HG03045 (cell line): ENCODE data around the gene GNAI1.

ENCODE experiments used
- ATAC-seq: cut with Tn5 transposase; IDR thresholded peaks from one replicate; pipeline ENCODE4 v1.9.1; 2021; ENCODE audit warnings: mild to moderate bottlenecking, moderate library complexity; ENCODE audit not compliant: unreplicated experiment

The GNAI1 gene

DNA sequence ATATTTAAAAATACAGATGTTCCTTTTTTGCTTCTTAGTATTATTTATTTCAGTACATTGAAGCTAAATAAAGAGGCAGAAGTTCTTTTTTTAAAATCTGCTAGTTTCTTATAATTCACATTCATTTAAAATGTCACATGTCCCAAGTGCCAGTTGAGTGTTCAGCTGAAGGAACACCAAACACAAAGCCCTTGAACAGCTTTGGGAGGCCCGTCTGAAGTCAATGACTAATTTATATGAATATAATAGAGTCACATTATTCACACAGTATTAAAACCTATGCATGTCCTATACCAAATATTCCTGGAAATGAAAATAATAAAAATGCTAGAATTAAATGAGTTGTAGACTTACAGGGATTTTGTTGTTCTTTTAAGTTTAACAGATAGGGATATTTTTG lies 70.3 kb downstream of the GNAI1 start:
- no peak for ATAC-seq

DNA sequence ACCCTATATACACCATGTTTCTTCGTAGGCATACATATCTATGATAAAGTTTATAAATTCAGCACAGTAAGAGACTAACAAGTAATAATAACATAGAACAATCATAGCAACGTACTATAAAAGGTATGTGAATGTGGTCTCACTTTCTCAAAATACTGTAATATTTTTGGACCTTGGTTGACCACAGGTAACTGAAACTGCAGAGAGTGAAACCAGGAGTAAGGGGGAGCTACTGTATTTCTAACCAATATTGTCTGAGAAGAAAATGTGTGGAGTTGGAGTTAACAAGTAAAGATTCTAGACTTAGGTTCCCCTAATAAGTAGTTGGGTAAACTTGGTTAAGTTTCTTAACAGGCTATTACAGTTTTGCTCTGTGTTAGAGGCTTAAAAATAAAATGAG lies 72.1 kb downstream of the GNAI1 start:
- ATAC-seq, result no peak

DNA sequence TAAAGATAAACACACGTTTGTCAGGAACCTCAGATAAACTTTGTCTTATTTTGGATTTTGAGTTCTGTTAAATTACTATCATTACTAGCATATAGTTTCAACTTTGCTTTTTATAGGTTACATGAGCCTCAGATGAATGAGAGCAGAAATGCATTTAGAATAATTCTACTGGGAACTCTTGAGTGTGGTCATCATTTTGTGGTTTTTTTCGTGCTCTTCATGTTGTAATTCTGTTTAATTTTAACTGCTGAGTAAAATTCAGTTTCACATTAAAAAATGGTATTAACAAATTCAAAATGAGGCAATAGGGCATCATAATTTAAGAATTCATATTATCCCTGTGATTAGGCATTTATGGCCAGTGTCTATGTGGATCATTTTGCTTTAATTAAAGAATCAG lies 72.9 kb downstream of the GNAI1 start:
- no peak for ATAC-seq

DNA sequence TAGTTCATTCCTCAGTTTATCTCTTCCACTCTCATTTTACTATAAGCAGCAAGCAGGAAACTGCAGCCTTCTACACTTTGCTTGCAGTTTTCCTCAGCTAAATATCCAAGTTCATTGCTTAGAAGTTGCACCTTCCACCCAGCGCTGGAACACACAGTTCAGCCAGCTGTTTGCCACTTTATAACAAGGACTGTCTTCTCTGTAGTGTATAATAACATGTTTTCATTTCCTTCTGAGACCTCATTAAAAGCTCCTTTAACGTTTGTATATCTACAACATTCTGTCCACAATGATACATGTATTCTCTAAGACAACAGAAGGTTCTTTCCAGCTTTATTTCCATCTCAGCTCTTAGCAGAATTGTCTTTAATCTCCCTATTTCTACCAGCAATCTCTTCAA lies 74.1 kb downstream of the GNAI1 start:
- no peak for ATAC-seq

DNA sequence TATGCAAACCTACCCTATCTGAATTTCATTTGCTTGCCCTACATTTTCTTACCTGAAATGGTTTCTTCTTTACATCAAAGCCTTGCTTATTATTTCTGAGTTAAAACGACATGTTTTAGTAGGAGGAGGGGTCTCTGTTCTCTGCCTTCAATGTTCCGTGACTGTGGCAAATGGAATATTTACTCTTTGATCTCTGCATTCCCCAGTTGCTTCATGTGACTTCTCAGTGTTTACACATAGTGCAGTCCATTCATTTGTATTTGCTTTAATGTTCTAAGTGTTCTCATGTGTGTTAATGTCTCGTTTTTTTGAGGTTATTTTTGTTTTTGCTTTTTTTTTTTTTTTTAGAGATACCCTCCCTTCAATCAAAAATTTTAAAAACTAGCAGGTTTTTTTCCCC lies 75.8 kb downstream of the GNAI1 start:
- no peak for ATAC-seq

DNA sequence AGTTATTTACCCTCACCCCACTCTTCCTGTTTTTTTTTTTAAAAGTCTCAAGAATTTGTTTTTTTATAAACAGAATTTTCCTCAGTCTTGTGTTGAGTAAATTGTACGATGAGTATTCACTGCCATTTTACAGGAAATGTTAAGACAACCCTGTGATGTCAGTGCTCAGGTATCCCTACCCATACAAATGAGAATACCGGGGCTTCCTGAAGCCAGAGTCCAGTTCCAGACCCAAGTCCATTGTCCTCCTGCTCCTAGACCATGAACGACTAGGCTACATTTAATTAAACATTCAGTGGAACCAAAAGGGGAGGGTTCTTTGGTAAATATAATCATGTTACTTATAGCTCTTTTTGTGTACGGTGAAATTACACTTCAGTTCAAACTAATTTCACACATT lies 79.2 kb downstream of the GNAI1 start:
- ATAC-seq, result no peak

DNA sequence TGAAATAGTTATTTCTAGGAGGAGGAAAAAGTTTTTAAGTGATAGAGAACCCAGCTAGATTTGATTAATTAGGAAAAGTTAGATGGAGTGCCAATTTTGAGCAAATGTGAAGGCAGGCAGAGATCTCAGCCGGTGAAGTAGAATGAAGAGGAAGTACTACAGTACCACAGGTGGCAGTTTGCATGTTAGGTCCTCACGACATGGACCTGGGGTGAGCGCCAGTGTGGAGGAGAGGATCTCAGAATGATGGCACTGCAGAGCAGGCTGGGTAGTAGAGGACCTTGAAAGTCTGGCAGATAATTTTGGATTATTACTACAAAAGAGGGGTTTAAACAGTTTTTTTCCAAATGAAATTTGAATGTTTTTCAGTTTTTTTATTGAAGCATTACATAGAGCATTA lies 81.1 kb downstream of the GNAI1 start:
- ATAC-seq, result no peak

DNA sequence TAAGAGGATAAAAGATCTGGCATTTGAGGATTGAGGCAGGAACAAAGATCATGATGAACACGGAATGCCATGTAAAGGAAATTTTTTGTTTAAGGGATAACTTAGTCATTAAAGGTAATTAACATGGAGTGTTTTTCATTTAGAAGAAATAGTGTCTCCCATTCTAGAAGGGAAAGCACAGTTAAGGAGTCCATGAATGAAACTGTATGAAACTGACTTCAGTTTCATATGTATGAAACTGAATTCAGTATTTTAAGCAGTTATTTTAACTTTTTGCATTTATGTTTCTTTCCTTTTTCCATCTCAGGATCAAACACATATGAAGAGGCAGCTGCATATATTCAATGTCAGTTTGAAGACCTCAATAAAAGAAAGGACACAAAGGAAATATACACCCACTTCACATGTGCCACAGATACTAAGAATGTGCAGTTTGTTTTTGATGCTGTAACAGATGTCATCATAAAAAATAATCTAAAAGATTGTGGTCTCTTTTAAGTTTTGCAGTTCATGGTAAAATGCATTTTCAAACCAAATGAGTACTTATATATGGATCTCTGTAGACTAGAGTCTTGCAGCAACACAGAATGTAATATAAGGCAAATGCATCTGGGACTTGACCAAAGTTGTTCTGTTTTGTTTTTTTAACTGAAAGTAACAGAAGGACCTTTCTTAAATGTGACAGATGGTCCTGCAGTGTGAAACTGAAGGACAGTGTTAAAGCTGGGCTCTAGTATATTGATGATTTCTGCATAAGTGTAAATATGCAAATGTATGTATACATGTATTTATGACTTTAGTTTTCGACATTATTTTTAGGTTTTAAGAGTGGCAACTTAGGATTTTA lies 82.6 kb downstream of the GNAI1 start:
- no peak for ATAC-seq

DNA sequence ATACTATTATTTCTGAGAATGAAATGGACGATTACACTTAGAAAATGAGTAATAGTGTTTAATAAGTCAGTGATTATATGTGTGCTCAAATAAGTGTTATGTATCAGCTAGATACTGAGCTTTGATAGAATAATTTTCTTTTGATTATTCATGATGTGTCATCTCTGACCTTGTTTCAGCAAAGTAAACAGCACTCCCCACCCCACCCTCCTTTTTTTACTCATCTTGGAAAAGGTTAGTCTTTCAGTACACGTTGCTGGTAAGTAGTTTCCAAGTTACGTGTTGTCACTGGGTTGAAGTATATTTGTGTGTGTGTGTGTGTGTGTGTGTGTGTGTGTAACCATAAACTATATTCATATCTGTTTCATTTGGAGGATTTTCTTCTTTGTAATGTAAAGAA lies 84.1 kb downstream of the GNAI1 start:
- ATAC-seq, result no peak

DNA sequence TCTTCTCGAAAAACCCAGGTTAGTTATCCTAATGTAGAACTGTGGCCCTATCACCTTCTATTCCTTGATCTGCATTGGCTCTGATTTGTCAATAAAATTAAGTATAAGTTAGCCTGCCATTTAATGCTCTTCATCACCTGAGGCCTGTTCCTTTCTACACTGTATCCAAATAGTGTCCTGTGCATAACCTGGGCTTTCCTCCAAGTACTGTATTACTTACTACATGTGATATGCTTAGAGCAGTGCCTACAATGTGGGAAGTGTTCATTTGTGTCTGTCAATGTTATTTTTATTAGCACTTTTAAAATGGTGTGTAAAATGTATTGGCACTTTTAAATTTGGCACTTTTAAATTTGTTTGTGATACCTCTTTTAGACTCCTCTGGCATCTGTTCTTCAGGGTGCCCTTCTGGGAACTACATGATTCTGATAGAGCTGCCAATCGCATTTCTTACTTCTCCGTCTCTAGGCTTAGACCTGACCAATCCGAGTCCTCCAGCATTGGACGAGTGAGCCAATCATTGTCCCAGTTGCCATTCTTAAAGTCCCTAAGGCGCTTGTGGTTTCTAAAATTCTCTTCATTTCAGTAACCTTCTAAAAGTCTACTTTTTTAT lies 85.5 kb downstream of the GNAI1 start:
- no peak for ATAC-seq

DNA sequence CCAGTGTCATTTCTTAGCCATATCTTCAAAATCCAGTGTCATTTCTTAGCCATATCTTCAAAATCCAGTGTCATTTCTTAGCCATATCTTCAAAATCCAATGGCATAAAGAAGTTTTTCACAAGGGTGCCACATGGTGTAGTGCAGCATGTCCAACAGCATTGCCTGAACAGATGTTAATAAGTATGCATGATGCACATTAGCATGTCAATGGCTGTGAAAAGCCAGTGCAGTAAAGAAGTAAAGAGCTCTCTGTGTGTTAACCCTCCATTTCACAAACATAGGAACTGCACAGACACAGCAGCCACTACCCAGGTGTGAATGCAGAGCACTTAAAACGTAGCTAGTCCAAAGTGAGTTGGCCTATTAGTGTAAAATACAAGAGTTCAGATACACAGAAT lies 89.8 kb downstream of the GNAI1 start:
- ATAC-seq, result no peak

DNA sequence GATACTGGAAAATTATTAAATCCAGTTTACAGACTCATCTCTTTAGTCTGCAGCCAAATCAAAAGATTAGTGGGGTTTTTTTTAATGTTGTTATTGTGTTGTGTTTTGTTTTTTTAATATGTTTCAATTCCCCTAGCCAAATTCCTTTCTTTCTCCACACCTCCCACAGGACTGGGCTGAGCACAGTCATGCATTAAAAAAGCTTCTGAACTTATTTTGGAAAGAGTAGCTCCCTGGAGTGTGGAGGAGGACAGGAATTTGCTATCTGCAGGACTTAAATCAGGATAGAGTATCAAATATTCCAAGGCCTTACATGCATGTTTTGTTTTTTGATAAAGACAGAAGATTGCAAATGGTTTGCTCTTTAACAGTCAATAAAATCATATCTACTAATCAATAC lies 90.7 kb downstream of the GNAI1 start:
- ATAC-seq, result no peak

DNA sequence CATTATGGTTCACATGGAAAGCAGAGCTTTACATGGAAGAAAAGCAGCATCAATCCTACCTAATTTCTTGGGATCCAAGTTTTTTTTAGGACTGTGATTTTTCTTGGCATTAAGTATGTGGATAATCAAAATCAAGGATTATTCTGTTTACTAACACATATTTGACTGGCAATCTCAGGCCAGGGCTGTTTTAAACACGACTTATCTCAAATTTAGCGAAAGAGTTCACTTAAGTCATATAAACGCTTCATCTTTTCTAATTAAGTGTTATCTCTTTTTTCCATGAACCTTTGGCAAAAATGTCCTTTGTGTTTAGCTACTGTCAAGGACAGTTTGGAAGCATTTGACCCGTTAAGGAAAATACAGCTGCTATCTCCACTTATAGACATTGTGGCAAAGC lies 92.0 kb downstream of the GNAI1 start:
- ATAC-seq, result no peak

DNA sequence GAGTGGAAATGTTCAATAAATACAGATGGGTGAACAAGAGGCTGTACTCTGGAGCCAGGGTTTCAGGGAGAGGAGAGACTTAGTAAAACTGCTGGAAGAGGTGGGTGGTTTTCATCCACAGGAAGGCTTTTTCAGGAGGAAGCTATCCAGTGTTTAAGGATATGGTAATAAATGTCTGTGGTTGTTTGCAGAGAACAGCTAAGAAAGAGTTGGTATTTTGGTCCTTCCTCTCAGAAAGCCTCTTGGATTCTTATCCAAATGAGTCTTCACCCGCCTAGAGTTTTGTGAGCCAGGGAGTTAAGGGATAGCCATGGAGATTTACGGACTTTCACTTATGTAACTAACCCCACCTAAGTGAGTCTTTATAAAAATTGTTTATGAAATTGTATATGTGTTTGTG lies 95.7 kb downstream of the GNAI1 start:
- ATAC-seq, result no peak

DNA sequence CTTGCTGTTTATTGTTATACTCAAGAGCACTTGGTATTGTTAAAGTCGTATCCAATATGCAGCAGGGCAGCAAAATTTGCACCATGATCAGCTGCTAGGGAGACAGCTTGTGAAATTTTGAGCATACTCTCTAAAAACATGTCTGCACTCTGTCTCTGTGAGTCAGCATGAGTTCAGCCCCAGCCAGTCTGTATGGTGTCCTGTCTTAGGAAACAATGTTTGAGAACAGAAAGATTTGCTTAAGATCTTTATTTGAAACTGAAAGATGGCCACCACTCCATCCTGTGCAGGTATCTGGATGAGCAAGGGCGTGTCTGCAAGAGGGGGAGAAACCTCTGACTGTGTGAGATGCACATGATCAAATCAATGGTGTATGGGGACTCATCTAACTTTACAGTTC lies 97.1 kb downstream of the GNAI1 start:
- ATAC-seq, result no peak

DNA sequence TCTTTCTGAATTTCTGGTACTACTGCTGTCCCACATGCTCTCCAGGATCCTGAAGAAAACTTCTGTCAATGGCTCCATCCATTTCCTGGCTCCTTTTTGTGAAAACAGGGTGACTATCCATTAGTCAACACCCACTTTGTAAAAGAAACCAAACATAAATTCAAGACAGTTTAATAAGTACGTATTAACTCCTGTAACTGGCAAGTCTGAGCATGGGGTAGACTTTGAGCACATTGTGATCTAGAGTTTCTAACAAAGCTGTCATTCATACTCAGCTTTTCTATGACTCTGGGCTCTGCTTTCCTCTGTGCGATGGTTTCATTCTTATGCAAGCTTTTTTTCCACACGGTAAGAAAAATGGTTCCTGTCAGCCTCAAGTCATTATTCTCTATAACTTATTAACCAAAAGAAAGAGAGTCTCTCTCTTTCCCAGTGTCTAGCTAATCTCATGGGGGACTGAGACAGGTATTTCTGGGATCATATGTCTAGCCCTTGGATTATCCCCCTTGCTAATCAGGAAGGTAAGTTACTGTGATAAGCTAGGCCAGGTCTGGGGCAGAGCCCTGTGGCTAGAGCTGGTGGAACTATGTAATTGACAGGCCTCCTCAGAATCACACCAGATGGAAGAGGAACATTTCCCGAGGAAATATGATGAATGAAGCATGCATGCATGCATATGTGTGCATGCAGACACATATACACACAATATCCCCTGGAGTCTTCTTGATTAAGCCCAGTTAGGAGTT lies 98.5 kb downstream of the GNAI1 start:
- no peak for ATAC-seq

DNA sequence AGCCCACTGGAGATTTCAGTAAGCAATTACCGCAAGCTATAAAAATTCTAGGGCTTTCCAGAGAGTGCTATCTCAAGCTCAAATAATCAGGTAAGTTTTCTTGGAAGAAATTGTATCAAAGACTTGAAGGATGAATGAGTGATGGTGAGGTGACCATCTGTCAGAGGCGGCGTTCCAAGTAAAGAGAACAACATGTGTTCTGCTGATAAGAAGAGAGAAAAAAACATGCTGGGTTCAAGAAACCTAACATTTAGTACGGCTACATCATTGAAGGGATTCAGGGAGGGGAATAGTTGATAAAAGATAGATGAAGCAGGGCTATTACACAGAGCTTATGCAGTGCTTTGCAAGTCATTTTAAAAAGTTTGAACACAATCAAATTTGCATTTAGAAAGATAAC lies 100.7 kb downstream of the GNAI1 start:
- no peak for ATAC-seq

DNA sequence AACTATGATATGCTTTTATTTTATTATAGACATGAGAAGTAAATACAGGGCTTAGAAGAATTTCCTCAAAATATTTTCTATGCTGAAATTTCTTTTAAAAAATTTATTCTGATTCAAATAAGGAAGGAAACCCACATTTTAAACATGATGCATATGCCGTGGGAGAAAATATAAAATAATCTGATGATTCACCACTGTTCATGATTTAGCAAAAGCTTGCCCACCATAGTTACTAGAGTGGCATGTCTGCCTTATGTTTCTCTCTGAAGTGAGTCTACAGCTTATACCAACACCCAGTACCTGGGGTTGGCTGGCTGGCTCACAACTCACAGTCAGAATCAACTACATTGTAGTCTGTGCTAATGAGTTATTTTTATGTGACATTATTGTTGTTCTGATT lies 102.0 kb downstream of the GNAI1 start:
- no peak for ATAC-seq

DNA sequence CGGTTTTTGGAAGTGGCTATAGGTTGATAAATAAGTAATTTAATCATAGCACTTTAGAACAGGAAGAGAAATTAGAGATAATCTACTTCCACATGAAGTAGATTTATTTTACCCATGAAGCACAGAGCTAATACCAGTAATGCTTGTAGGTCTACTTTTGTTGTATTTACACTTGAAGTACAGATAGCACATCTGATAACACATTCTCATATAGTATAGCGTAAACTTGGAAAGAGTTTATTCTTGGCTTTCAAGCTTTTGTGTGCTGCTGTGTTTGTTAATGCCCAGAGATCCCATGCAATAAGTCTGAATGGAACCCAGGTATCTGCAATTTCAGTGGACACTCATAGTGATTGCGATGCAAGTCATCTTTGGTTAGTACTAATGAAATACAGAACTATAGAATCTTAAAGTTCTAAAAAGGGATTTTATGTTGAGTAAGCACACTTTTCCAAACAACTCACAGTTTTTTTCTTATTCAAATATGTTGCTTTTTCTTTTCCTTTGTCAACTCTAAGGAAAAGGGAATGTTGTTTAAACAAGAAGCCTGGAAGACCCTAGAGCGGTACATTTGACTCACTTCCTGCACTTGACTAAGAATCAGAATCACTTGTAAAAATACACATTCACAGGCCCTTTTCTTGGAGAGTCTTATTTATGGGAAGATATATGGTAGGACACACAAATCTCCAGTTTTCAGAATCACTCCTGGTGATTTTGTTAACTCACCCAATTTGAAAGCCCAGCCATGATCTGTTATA lies 105.8 kb downstream of the GNAI1 start:
- no peak for ATAC-seq

DNA sequence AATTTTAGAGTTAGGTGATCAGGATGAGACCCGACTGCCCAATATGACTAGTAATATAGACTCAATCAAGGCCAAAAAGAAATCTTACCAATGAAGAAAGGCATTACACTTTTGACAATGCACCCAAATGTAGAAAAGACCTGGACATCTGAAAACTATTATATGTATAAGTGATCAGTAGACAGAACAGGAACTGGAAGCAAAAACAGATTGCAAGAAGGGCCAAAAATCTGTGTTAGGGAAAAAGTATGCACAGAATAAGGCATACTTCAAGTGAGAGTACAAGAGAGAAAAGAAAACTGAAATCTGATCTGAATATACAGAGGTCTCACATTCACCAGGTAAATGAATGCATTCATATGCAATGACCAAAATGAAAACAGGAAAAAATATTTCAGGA lies 107.0 kb downstream of the GNAI1 start:
- ATAC-seq, result no peak

DNA sequence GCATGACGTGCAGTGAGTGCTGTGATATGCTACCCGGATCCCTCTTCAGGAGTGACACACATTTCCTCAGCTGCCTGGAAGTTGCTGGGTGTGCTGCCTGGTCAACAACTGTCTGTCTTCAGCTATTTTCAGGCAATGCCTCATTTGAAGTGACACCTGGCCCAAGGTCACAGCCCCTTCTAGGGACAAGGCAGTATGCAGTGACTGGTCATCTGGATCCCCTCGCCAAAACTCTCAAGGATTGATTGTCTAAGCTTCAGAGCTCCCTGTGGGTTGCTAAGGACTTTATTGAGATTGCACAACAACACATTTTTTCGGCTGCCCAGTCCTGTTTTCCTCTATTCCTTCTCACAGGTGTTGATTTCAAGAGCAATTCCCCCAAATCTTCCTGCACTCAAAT lies 108.8 kb downstream of the GNAI1 start:
- ATAC-seq, result no peak
